ENCODE measurements around the gene CRELD1. TPM values are rescaled to one million over a fixed set of nuclear protein-coding genes. Genes with fewer than 3 reads are reported as not detected.

CRELD1 gene
- total and polyA plus RNA-seq, 9 of the 15 experiments (the other 6 are each of a cell fraction or from before 2014, with no cell fraction given): 3.3 to 25.8 (median 16.5) TPM

DNA sequence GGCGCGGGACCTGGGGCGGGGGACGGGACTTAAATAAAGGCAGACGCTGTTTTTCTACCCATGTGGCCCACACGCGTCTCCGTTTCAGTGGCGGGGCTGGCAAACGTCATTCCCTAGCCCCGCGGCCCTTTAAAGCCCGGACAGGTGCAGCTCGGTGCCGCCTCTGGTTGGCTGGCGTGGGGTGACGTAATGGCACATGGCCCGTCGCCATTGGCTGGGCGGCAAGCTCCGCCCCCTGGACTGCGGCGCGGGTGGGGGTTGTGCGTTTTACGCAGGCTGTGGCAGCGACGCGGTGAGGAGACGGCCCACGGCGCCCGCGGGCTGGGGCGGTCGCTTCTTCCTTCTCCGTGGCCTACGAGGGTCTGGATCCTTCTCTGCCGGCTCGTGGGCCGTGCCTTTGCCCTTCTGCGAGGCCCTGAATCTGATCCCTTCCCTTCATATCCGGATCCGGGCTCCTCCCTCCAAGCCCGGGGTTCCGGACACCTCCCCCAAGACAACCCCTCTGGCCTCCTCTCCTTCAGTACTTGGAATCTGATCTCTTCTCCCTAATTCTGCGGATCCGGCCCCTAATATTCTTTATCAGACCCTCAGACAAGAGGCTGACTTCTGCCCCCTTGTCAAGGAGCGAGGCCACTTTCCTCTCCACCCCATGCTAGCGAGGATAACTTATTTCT, at the start of gene CRELD1 (continued):
- TF ChIP-seq, protein P1, sequence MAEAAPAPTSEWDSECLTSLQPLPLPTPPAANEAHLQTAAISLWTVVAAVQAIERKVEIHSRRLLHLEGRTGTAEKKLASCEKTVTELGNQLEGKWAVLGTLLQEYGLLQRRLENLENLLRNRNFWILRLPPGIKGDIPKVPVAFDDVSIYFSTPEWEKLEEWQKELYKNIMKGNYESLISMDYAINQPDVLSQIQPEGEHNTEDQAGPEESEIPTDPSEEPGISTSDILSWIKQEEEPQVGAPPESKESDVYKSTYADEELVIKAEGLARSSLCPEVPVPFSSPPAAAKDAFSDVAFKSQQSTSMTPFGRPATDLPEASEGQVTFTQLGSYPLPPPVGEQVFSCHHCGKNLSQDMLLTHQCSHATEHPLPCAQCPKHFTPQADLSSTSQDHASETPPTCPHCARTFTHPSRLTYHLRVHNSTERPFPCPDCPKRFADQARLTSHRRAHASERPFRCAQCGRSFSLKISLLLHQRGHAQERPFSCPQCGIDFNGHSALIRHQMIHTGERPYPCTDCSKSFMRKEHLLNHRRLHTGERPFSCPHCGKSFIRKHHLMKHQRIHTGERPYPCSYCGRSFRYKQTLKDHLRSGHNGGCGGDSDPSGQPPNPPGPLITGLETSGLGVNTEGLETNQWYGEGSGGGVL (CRISPR knock-in tag; IDR thresholded peaks at IDR 0.05): no peak
- TF ChIP-seq SAFB2 (IDR thresholded peaks at IDR 0.05; ENCODE audit: borderline replicate concordance, low read depth, low read length, severe bottlenecking) (no peak), PHB2 (IDR thresholded peaks at IDR 0.05; ENCODE audit: low read depth) (no peak), ZNF436 (CRISPR knock-in tag; IDR thresholded peaks at IDR 0.05) (no peak), ZBTB7A (IDR thresholded peaks at IDR 0.05; ENCODE audit: borderline replicate concordance, control insufficient read depth, low read depth, low read length) (no peak; the same call in 1 of the 2 replicates), HDAC3 (IDR thresholded peaks at IDR 0.05; ENCODE audit: borderline replicate concordance, partially characterized antibody) (no peak), TAF15 (IDR thresholded peaks at IDR 0.05; ENCODE audit: low read depth, low read length) (no peak), PRMT5 (CRISPR knock-in tag; IDR thresholded peaks at IDR 0.05) (no peak), HEY1 (CRISPR knock-in tag; IDR thresholded peaks at IDR 0.05; ENCODE audit: borderline replicate concordance) (no peak), MEIS2 (IDR thresholded peaks at IDR 0.05; ENCODE audit: partially characterized antibody) (no peak)
- TF ChIP-seq, protein P2, sequence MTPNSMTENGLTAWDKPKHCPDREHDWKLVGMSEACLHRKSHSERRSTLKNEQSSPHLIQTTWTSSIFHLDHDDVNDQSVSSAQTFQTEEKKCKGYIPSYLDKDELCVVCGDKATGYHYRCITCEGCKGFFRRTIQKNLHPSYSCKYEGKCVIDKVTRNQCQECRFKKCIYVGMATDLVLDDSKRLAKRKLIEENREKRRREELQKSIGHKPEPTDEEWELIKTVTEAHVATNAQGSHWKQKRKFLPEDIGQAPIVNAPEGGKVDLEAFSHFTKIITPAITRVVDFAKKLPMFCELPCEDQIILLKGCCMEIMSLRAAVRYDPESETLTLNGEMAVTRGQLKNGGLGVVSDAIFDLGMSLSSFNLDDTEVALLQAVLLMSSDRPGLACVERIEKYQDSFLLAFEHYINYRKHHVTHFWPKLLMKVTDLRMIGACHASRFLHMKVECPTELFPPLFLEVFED (CRISPR knock-in tag; conservative IDR thresholded peaks at IDR 0.05): no peak
- TF ChIP-seq, protein P3, sequence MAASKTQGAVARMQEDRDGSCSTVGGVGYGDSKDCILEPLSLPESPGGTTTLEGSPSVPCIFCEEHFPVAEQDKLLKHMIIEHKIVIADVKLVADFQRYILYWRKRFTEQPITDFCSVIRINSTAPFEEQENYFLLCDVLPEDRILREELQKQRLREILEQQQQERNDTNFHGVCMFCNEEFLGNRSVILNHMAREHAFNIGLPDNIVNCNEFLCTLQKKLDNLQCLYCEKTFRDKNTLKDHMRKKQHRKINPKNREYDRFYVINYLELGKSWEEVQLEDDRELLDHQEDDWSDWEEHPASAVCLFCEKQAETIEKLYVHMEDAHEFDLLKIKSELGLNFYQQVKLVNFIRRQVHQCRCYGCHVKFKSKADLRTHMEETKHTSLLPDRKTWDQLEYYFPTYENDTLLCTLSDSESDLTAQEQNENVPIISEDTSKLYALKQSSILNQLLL (CRISPR knock-in tag; IDR thresholded peaks at IDR 0.05; ENCODE audit: borderline replicate concordance): no peak
- TF ChIP-seq, protein P4, sequence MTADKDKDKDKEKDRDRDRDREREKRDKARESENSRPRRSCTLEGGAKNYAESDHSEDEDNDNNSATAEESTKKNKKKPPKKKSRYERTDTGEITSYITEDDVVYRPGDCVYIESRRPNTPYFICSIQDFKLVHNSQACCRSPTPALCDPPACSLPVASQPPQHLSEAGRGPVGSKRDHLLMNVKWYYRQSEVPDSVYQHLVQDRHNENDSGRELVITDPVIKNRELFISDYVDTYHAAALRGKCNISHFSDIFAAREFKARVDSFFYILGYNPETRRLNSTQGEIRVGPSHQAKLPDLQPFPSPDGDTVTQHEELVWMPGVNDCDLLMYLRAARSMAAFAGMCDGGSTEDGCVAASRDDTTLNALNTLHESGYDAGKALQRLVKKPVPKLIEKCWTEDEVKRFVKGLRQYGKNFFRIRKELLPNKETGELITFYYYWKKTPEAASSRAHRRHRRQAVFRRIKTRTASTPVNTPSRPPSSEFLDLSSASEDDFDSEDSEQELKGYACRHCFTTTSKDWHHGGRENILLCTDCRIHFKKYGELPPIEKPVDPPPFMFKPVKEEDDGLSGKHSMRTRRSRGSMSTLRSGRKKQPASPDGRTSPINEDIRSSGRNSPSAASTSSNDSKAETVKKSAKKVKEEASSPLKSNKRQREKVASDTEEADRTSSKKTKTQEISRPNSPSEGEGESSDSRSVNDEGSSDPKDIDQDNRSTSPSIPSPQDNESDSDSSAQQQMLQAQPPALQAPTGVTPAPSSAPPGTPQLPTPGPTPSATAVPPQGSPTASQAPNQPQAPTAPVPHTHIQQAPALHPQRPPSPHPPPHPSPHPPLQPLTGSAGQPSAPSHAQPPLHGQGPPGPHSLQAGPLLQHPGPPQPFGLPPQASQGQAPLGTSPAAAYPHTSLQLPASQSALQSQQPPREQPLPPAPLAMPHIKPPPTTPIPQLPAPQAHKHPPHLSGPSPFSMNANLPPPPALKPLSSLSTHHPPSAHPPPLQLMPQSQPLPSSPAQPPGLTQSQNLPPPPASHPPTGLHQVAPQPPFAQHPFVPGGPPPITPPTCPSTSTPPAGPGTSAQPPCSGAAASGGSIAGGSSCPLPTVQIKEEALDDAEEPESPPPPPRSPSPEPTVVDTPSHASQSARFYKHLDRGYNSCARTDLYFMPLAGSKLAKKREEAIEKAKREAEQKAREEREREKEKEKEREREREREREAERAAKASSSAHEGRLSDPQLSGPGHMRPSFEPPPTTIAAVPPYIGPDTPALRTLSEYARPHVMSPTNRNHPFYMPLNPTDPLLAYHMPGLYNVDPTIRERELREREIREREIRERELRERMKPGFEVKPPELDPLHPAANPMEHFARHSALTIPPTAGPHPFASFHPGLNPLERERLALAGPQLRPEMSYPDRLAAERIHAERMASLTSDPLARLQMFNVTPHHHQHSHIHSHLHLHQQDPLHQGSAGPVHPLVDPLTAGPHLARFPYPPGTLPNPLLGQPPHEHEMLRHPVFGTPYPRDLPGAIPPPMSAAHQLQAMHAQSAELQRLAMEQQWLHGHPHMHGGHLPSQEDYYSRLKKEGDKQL (CRISPR knock-in tag; IDR thresholded peaks at IDR 0.05; ENCODE audit: borderline replicate concordance): no peak
- TF ChIP-seq, protein P5, sequence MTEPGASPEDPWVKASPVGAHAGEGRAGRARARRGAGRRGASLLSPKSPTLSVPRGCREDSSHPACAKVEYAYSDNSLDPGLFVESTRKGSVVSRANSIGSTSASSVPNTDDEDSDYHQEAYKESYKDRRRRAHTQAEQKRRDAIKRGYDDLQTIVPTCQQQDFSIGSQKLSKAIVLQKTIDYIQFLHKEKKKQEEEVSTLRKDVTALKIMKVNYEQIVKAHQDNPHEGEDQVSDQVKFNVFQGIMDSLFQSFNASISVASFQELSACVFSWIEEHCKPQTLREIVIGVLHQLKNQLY (CRISPR knock-in tag; conservative IDR thresholded peaks at IDR 0.05): no peak
